ENCODE data around the gene PPP1R9A.

The PPP1R9A gene

GRCh38 chr7:95095259-95095965 lies 188.0 kb downstream of the PPP1R9A start:
- DNase-seq (ENCODE audit: low read depth in 1 of 2, low spot score in 1 of 2), result no peak

GRCh38 chr7:95095966-95096540 lies 188.7 kb downstream of the PPP1R9A start:
- no peak for DNase-seq (ENCODE audit: low read depth in 1 of 2, low spot score in 1 of 2)

DNA sequence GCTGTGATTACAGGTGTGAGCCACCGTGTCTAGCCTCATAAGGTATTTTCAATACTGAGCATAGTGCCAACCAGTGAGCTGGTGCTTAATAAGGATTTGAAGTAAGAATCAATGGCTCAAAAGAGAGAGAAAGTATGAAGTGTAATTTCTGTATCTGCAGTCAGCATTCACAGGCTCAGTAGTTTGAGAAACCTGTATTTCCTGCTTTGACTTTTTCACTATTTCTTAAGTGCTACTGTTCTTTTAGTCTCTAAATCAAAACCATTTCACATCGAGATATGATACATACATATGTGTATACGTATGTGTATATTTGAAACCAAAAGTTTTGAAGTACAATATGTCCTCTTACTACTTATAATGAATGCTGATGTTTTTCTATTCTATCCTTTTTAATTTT lies 189.9 kb downstream of the PPP1R9A start:
- DNase-seq (ENCODE audit: low read depth in 1 of 2, low spot score in 1 of 2), result no peak

DNA sequence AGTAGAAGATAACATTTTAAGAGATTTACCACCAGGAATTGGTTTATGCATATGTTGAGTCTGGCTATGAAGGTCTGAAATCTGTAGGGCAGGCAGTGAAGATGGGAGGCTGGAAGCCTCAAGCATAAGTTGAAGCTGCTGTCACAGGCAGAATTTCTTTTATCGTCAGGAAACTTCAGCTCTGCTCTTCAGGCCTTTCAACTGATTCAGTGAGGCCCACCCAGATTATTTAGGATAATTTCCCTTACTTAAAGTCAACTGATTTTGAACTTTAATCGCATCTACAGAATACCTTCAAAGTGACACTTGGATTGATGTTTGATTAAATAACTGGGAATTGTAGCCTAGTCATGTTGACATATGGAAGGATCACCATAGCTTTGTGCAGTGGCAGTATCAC lies 190.5 kb downstream of the PPP1R9A start:
- DNase-seq (ENCODE audit: low read depth in 1 of 2, low spot score in 1 of 2), result no peak

GRCh38 chr7:95099106-95099505 lies 191.7 kb downstream of the PPP1R9A start:
- DNase-seq (ENCODE audit: low read depth in 1 of 2, low spot score in 1 of 2), result no peak

DNA sequence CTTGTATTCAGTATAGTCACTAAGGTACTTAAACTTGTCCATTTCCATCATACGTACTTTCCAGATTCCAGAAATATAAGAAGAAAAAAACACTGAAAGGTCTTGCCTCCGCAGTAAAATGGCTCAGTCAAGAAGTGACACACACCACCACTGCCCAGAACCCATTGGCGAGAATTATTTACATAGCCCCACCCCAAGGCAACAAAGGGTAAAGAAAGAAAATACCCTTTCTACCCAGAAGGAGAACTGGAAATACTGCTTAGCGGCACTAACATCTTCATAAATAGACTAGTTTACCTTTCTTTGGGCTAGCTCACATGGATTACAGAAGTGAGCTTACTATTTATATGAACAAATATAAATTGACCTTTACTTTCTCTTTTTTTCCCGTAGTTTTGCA lies 194.0 kb downstream of the PPP1R9A start:
- DNase-seq (ENCODE audit: low read depth in 1 of 2, low spot score in 1 of 2), result no peak

- no peak for DNase-seq (ENCODE audit: low read depth in 1 of 2, low spot score in 1 of 2)
Measured at GRCh38 chr7:95102662-95103061, 195.3 kb downstream of the PPP1R9A start.

- DNase-seq (ENCODE audit: low read depth in 1 of 2, low spot score in 1 of 2), result no peak
Measured at GRCh38 chr7:95104739-95105138, 197.3 kb downstream of the PPP1R9A start.

DNA sequence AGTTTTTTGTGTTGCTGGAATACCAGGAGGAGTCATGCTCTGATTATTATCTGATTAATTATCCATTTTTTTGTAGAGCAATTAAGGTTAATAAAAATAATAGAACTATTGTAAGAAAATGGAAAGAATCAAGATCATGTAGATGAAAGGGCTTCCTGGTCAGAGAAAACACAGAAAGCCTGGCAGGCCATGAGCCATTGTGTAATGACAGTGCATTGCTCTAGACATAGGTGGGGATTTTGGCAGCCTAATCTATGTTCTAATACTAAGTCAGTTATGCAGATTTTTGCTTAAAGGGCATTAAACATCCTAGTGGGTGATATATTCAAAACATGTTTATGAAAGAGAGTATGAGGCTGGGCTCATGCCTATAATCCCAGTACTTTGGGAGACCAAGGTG lies 198.2 kb downstream of the PPP1R9A start:
- DNase-seq (ENCODE audit: low read depth in 1 of 2, low spot score in 1 of 2), result no peak

DNA sequence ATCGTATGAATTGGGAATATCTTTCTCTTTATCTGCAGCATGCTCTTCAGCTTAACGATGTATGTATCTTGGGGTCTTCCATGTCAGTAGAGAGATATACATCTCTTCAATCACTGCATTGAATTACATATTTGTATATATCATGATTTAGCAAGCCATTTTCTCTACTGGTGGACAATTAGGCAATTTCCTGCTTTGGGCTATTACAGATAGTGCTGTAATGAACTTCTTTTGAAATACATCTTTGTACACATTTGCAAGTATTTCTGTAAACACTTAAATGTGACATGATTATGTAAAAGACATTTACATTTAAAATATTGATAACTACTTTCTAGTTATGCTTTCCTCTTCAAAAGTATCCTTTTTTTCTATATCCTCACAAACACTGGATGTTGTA lies 199.0 kb downstream of the PPP1R9A start:
- no peak for DNase-seq (ENCODE audit: low read depth in 1 of 2, low spot score in 1 of 2)

- no peak for DNase-seq (ENCODE audit: low read depth in 1 of 2, low spot score in 1 of 2)
Measured at GRCh38 chr7:95110707-95111106, 203.3 kb downstream of the PPP1R9A start.

- DNase-seq (ENCODE audit: low read depth in 1 of 2, low spot score in 1 of 2), result no peak
Measured at GRCh38 chr7:95113590-95113989, 206.2 kb downstream of the PPP1R9A start.

- DNase-seq (ENCODE audit: low read depth in 1 of 2, low spot score in 1 of 2), result no peak
Measured at GRCh38 chr7:95126053-95126709, 218.8 kb downstream of the PPP1R9A start.

- DNase-seq (ENCODE audit: low read depth in 1 of 2, low spot score in 1 of 2), result no peak
Measured at GRCh38 chr7:95132500-95132899, 225.1 kb downstream of the PPP1R9A start.

- DNase-seq (ENCODE audit: low read depth in 1 of 2, low spot score in 1 of 2), result no peak
Measured at GRCh38 chr7:95139922-95140321, 232.5 kb downstream of the PPP1R9A start.

DNA sequence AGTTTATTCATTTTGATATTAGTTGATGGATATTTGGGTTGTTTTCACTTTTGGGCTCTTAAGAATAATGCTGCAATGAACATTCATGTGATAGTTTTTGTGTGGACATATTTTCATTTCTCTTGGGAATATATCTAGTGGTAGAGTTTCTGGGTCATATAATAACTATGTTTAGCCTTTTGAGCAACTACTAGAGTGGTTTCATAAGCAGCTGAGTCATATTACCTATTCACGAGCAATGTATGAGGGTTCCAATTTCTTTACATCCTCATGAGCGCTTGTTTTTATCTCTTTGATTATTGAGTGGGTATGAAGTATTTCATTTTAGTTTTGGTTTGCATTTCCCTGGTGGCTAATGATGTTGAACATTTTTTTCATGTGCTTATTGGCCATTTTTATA lies 234.4 kb downstream of the PPP1R9A start:
- no peak for DNase-seq (ENCODE audit: low read depth in 1 of 2, low spot score in 1 of 2)

- no peak for DNase-seq (ENCODE audit: low read depth in 1 of 2, low spot score in 1 of 2)
Measured at GRCh38 chr7:95144256-95144655, 236.9 kb downstream of the PPP1R9A start.

DNA sequence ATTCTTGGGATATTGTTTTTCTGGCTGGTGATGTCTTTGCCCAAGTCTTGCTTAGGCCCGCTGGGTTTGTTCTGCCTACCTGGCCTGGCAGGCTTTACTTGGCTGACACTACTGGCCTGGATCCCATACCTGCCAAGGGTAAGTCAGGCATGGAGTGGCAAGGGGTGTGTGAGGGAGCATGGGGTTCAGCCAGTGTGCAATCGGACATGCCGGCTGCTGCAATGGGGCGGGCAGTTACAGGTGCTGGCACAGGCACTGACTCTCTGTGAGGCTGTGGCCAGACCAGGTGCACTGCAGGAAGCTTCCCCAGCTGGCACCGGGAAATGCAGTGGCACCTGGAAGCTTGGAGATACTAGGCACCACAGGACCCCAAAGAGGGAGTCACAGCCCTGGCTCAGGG lies 248.6 kb downstream of the PPP1R9A start:
- no peak for DNase-seq (ENCODE audit: low read depth in 1 of 2, low spot score in 1 of 2)

DNA sequence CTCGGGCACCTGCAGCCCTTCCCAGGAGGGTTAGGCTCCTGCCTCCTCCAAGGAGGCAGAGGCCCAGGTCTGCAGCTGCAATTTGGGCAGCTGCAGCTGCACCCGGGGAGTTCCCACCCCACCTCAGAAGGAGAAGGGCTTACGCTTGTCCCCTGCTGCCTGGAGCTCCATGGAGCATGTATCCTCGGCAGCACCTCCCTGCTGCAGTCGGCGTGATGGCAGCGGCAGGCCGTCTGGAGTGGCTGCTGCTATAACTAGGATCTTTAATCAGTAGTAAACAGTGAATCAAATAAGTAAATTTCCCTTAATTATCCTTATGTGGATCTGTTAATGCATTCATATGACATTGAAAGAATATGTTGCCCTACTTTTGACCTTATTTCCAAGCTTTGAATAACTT lies 250.0 kb downstream of the PPP1R9A start:
- DNase-seq (ENCODE audit: low read depth in 1 of 2, low spot score in 1 of 2), result no peak

DNA sequence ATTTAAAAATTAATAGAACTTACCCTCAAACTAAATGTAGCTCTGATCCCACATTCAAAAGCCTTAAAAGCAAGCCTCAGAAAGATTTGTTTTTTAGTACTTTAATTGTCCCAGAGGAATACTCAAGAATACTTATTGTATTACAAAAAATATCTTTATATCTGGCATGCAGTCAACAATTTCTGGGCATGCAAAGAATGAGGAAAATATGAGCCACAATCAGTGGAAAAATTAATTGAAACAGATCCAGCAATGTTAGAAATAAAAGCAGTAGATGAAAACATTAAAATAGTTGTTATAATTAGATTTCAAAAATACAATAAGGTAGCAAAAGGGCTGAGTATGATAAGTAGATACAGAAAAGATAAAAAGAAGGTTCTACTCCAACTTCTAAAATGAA lies 262.3 kb downstream of the PPP1R9A start:
- no peak for DNase-seq (ENCODE audit: low read depth in 1 of 2, low spot score in 1 of 2)

- DNase-seq (ENCODE audit: low read depth in 1 of 2, low spot score in 1 of 2), result no peak
Measured at GRCh38 chr7:95172420-95172819, 265.0 kb downstream of the PPP1R9A start.

DNA sequence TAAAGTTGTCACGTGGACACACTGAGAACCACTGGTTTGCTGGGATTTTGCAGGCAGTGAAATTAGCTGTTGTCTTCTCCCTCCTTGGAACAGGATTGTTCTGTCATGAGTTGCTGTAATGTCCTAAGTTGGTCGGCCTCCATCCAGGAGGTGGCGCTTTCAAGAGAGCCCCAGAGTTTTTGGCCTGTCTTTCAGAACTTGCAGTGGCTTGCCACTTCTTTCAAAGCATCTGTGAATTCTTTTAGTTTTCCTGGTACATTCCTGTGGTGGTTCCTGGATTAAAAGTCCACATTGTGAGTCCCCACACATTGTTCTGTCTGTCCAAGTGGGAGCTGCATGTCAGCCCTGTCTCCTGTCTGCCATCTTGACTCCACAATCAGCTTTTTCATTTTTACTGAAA lies 283.1 kb downstream of the PPP1R9A start:
- no peak for DNase-seq (ENCODE audit: low read depth in 1 of 2, low spot score in 1 of 2)

- DNase-seq (ENCODE audit: low read depth in 1 of 2, low spot score in 1 of 2), result no peak
Measured at GRCh38 chr7:95191795-95192194, 284.4 kb downstream of the PPP1R9A start.
